Stomach smooth muscle (tissue), 2 donors: Measurements from ENCODE around the gene ORC5.

Source experiments
- H3K27ac ChIP-seq: one replicate; pipeline ENCODE4 v1.7.0; 2013; ENCODE audit warnings: mild to moderate bottlenecking, low read length, inconsistent platforms
- H3K27me3 ChIP-seq, 2 donors: one replicate each; pipeline ENCODE4 v1.7.0; 2013; ENCODE audit warnings: low read length in 2 of 2; ENCODE audit not compliant: insufficient read depth in 2 of 2, control insufficient read depth in 1 of 2
- H3K36me3 ChIP-seq, 2 donors: one replicate each; pipeline ENCODE4 v1.7.0; 2013; ENCODE audit warnings: low read length in 2 of 2; ENCODE audit not compliant: control insufficient read depth in 2 of 2, insufficient read depth in 2 of 2
- H3K4me1 ChIP-seq: one replicate; pipeline ENCODE4 v1.7.0; 2013; ENCODE audit warnings: low read length; ENCODE audit not compliant: control insufficient read depth, insufficient read depth
- H3K4me3 ChIP-seq, 2 donors: one replicate each; pipeline ENCODE4 v1.7.0; 2013; ENCODE audit warnings: low read length in 2 of 2
- H3K9ac ChIP-seq, 2 donors: one replicate each; pipeline ENCODE4 v1.7.0; 2013; ENCODE audit warnings: low read length in 2 of 2, mild to moderate bottlenecking in 1 of 2
- H3K9me3 ChIP-seq, 2 donors: one replicate each; pipeline ENCODE4 v1.7.0; 2013; ENCODE audit warnings: low read length in 2 of 2; ENCODE audit not compliant: control insufficient read depth in 2 of 2
- donor health status: healthy.
- donor health status: Pancreatic carcinoma.

The ORC5 gene

DNA sequence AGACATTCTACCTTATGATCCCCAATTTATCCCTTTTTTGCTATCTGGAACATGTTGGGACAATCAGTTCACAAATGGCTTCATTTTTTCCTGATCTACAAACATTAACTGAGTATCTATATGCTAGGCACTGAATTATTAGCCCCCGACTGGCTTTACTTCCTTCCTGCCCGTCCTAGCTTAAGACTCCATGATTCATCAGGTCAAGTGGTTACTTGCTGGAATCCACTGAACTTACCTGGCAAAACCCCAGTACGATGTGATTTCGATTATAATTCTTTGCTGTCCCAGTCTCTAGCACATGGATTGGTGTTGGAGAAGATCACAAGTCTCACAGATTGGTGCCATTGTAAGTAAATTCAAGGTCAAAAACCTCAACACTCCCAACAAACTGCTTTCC is 77.1 kb downstream of the ORC5 start:
- Histone ChIP-seq H3K4me1 (no peaks in the 10 kb centered on the region), H3K27ac (no peak overlapping the region), H3K9me3 (no peaks in the 10 kb centered on the region), H3K36me3 (peaks cover 16 to 21% of the 10 kb centered on the region in 2 donors), H3K27me3 (no peaks in the 10 kb centered on the region), H3K4me3 (no peak overlapping the region), H3K9ac (no peak overlapping the region)

DNA sequence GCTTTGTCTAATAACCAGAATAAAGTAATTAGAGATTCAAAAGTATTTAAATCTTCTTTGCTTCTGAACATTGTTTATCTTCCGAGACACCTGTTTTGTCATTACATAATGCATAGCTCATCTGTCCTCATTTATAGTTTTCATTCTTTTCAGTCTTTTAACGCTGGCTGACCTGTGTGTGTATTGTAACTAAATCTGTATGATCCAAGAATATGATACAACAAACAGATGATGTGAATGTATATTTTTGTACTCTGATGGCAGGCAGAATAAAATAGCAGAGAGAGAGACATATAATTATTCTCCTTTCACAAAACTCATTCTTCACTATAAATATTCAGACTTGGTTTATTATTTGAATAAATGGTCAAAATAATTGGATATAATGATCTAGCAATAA is 80.6 kb downstream of the ORC5 start:
- H3K9me3 ChIP-seq = peaks cover 0 to 2% of the 10 kb centered on the region in 2 donors
- H3K36me3 ChIP-seq = peaks cover 10 to 21% of the 10 kb centered on the region in 2 donors
- H3K9ac ChIP-seq = no peak overlapping the region
- no peak overlapping the region for H3K4me3 ChIP-seq
- H3K27ac ChIP-seq = no peak overlapping the region
- no peaks in the 10 kb centered on the region for H3K27me3 ChIP-seq
- H3K4me1 ChIP-seq = no peaks in the 10 kb centered on the region

DNA sequence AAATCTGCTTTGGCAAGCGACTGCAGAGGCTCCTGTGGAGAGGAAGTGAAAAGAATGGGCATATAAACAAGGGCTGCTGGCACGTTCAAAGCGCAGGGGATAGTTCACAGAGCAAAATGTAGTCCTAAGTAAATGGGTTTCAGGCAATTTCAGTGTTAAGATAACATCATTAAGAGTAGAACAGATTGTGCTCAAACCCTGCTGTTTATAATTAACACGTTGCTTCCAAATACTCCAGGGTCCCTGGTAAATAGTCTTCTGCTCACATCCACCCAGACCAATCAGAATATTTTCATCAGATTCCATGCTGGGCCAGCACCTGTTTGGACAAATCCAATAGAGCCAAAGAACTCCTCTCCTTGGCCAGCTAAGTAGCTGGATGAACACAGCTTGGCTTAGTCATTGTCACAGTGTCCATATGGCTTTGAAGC is 81.4 kb downstream of the ORC5 start:
- Histone ChIP-seq H3K4me1 (no peaks in the 10 kb centered on the region), H3K27me3 (no peaks in the 10 kb centered on the region), H3K36me3 (peaks cover 10 to 21% of the 10 kb centered on the region in 2 donors), H3K9ac (no peak overlapping the region), H3K9me3 (peaks cover 0 to 2% of the 10 kb centered on the region in 2 donors), H3K27ac (no peak overlapping the region), H3K4me3 (no peak overlapping the region)

DNA sequence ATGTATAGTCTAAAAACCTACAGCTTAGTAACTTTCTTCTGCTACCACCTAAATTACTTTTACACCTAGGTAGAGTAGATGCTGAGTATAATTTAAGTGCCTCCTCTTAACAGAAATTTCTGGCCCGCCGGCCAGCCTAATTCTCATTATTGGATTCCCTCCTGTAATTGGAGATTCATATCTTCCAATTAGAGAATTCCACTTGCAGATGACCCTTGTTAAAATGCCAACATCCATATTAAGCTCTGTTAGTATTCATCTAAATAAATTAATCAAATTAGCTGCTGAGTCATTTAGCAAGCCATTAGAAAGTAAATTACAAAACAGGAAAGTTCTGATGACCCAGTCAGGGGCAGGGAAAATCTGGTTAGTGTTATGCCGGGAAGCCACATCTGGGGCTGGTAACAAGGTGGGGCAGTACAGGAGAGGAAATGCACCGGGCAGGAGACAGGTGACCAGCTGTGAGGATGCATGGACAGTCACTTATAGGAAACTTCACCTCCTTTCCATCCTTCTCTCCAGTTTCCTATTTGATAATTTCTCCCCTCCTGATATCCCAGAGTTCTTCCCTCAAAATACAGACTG is 82.8 kb downstream of the ORC5 start:
- no peak overlapping the region for H3K4me3 ChIP-seq
- H3K27me3 ChIP-seq = no peaks in the 10 kb centered on the region

DNA sequence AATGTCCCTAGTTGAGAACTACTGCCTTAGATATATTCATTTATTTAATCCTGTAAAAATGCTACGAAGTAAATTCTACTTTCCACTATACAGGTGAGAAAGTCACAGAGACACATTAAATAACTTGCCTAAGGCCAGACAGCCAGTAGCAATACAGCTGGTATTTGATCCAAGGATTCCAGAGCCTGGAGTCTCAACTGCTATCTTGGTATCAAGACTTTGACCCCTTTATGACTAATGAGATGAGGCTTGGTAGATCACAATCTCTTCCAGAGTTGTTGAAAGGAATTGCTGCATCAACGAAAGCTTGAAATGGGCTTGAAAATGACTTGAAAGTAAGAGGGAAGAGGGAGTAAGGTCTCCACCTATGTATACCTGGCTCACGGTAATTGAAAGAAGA is 83.3 kb downstream of the ORC5 start:
- no peak overlapping the region for H3K4me3 ChIP-seq
- no peak overlapping the region for H3K27ac ChIP-seq
- no peaks in the 10 kb centered on the region for H3K27me3 ChIP-seq
- H3K4me1 ChIP-seq = no peaks in the 10 kb centered on the region
- peaks cover 7 to 15% of the 10 kb centered on the region in 2 donors for H3K36me3 ChIP-seq
- H3K9me3 ChIP-seq = peaks cover 2 to 3% of the 10 kb centered on the region in 2 donors
- H3K9ac ChIP-seq = no peak overlapping the region

More for the DNA sequence above, 82.8 kb downstream of the ORC5 start:
- peaks cover 2 to 3% of the 10 kb centered on the region in 2 donors for H3K9me3 ChIP-seq
- no peak overlapping the region for H3K9ac ChIP-seq
- H3K36me3 ChIP-seq = peaks cover 7 to 17% of the 10 kb centered on the region in 2 donors
- no peak overlapping the region for H3K27ac ChIP-seq
- no peaks in the 10 kb centered on the region for H3K4me1 ChIP-seq

DNA sequence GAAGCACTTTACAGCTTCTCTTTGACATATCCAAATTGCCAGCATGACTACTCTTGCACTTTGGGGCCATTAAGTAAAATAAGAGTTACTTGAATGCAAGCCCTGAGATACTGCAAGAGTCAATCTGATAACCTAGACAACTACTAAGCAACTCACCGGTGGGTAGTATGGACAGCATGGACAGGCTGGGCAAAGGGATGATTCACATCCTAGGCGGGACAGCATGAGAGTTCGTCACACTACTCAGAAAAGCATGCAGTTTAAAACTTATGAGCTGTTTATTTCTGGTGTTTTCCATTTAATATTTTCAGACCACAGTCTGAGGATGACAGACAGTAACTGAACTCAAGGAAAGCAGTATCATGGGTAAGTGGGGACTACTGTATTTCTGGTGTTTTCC is 84.0 kb downstream of the ORC5 start:
- H3K27ac ChIP-seq = no peak overlapping the region
- peaks cover 2 to 3% of the 10 kb centered on the region in 2 donors for H3K9me3 ChIP-seq
- H3K9ac ChIP-seq = no peak overlapping the region
- H3K36me3 ChIP-seq = peaks cover 7 to 15% of the 10 kb centered on the region in 2 donors
- no peak overlapping the region for H3K4me3 ChIP-seq
- H3K27me3 ChIP-seq = no peaks in the 10 kb centered on the region
- H3K4me1 ChIP-seq = no peaks in the 10 kb centered on the region

DNA sequence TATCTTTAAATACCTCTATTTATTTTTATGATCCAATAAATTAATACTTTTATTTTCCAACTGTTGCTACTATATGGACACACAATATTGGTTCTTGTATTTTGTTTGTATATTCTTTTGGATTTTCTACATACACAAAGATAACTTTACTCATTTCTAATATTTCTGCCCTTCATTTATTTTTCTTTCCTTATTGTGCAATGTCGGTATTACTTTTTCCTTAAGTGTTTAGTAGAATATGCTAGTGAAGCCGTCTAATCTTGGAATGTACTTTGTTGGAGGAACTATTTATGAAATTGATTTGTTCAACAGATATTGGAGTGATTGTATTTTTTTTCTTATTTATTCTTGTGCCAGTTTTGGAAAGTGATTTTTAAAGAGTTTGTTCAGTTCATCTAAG is 94.0 kb downstream of the ORC5 start:
- Histone ChIP-seq H3K4me1 (no peaks in the 10 kb centered on the region), H3K9me3 (no peaks in the 10 kb centered on the region), H3K36me3 (no peaks in the 10 kb centered on the region), H3K9ac (no peak overlapping the region), H3K4me3 (no peak overlapping the region), H3K27me3 (no peaks in the 10 kb centered on the region), H3K27ac (no peak overlapping the region)

DNA sequence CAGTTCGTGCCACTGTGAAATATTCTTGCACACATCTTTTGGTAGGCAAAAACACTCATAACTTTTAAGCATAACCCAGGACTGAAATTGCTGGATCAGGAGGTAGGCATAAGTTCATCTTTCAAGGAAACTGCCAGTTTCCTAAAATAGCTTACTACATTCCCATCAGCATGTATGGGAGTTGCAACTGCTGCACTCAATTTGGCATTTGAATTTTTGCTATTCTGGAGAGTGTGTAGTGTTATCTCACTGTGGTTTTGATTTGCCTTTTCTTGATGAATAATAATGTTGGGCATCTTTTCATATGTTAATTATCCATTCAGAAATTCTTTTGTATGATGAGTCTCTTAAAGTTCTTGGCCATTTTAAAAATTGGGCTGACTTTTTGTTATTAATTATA is 95.2 kb downstream of the ORC5 start:
- H3K9me3 ChIP-seq = no peaks in the 10 kb centered on the region
- no peaks in the 10 kb centered on the region for H3K4me1 ChIP-seq
- no peaks in the 10 kb centered on the region for H3K27me3 ChIP-seq
- H3K27ac ChIP-seq = no peak overlapping the region
- no peaks in the 10 kb centered on the region for H3K36me3 ChIP-seq
- H3K9ac ChIP-seq = no peak overlapping the region
- H3K4me3 ChIP-seq = no peak overlapping the region

DNA sequence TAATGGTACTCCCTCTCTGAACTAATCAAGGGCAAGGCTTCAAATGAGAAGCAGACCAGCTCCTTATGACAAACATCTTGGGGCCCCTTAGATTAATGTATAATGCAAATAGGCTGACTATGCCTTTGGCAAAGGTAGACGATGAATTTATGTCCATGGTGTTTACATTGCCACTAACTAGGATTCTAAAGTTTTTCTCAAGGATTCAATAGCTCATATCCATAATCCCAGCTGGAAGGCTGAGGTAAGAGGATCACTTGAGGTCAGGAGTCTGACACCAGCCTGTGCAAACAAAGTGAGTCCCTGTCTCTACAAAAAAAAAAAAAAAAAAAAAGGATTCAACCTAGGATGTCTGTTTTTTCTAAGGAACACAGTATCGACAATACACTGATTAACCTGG is 96.5 kb downstream of the ORC5 start:
- Histone ChIP-seq H3K36me3 (no peaks in the 10 kb centered on the region), H3K4me3 (no peak overlapping the region), H3K9ac (no peak overlapping the region), H3K9me3 (peaks cover 0 to 3% of the 10 kb centered on the region in 2 donors), H3K27me3 (no peaks in the 10 kb centered on the region), H3K27ac (no peak overlapping the region), H3K4me1 (no peaks in the 10 kb centered on the region)

DNA sequence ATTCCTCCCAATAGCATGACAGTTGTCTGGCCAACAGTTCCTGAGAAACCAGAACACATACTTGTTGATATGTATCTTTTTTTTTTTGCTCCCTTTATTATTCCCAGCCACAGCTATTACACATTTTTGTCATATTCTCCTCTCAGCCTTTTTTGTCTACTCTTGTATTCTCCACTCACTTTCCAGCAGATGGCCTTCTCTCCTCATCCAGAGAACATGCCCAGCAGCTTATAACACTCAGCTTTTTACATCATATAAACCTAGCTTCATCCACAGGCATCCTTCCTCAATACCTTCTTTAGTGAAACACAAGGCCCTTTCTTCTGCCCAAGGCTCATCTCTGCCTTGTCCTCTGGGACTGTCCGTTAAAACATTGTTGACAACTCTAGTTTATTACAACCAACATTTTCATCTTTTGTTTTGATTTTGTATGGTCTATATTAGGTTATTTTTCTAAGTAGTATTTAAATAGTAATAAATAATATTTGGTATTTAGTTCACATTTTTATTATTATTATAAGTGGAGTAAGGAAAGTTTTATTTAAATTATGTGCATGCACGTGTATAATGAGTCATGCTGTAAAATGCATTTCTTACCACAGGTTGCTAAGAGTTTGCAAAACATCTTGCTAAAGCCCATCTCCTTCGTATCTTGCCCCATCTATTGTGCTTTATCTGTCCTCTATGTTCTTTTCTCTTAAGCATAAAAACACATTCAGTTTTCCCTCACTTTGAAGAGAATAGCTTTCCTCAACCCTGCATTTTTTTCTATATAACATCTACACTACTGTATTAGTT is 101.5 kb downstream of the ORC5 start:
- Histone ChIP-seq H3K36me3 (no peaks in the 10 kb centered on the region), H3K9ac (no peak overlapping the region), H3K27me3 (no peaks in the 10 kb centered on the region), H3K9me3 (peaks cover 0 to 3% of the 10 kb centered on the region in 2 donors), H3K4me1 (no peaks in the 10 kb centered on the region), H3K27ac (no peak overlapping the region), H3K4me3 (no peak overlapping the region)

DNA sequence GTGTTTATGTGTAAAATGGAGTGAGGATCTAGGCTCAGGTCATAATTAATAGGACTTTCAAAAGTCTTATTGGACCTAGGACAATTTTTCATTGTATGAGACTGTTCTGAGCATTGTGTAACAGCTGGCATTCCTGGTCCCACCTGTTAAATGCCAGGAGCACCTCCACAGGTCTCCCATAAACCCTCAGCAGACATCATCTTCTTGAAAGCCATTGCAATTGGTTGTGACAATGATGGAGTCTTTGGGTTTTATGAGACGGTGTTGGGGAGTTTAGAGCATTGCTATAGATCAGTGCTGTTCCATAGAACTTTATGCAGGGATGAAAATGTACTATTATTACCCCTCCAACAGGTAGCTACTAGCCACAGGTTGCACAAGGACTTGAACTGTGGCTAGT is 108.9 kb downstream of the ORC5 start:
- Histone ChIP-seq H3K9ac (no peak overlapping the region), H3K36me3 (no peaks in the 10 kb centered on the region), H3K27ac (no peak overlapping the region), H3K4me3 (no peak overlapping the region), H3K27me3 (no peaks in the 10 kb centered on the region), H3K4me1 (no peaks in the 10 kb centered on the region), H3K9me3 (no peaks in the 10 kb centered on the region)
